ENCODE measurements around the gene MXD3.
A peak's percentile ranks its signal among the peaks of the same experiment; 100 is the strongest.
"Not testable (repeated sequence)": the region's sequence is repeated elsewhere in the genome, so short reads cannot be mapped to it uniquely, and the experiment has no call there.

The MXD3 gene

GRCh38 chr5:177307544-177308363 lies 3.9 kb downstream of the MXD3 start:
- no peak for DNase-seq
- in situ Hi-C loops (cut with MboI; ENCODE audit: low pct_unique_long_range_greater_than_20kb, low sequenced_read_pairs) = no loop called here

GRCh38 chr5:177306674-177307543 lies 4.8 kb downstream of the MXD3 start:
- in situ Hi-C loops (cut with MboI; ENCODE audit: low pct_unique_long_range_greater_than_20kb, low sequenced_read_pairs) = no loop called here
- peak; percentile 71 for DNase-seq

- DNase-seq; in situ Hi-C loops (cut with MboI; ENCODE audit: low pct_unique_long_range_greater_than_20kb, low sequenced_read_pairs): not testable (repeated sequence)
Observed at GRCh38 chr5:177306103-177306640, 5.5 kb downstream of the MXD3 start.

DNA sequence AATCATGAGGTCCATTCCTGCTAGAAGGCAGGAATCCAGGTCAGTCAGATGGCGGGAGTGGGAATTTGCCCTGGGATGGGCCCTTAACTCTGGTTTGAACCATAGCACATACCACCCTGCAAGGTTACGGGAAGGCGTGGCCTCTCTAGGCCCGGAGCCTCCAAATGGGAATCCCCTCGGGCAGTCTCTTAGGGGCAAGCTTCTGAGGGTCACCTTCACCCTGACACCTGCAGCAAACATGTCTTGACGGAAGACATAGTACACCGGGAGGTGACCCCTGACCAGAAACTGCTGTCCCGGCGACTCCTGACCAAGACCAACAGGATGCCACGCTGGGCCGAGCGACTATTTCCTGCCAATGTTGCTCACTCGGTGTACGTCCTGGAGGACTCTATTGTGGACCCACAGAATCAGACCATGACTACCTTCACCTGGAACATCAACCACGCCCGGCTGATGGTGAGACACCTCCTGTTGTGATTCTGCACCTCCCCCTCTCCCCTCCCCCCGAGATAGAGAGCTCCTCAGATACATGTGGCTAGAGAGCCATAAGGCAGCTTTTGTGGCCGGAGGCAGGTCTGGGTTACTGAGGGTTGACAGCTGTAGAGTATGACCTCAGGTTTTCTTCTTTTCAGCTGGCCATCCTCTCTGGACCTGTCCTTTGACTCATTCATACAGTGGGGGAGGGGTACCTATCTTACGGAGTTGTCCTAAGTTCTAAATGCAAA lies 7.1 kb downstream of the MXD3 start:
- DNase-seq = peak; percentile 31
- in situ Hi-C loops (cut with MboI; ENCODE audit: low pct_unique_long_range_greater_than_20kb, low sequenced_read_pairs) = no loop called here

DNA sequence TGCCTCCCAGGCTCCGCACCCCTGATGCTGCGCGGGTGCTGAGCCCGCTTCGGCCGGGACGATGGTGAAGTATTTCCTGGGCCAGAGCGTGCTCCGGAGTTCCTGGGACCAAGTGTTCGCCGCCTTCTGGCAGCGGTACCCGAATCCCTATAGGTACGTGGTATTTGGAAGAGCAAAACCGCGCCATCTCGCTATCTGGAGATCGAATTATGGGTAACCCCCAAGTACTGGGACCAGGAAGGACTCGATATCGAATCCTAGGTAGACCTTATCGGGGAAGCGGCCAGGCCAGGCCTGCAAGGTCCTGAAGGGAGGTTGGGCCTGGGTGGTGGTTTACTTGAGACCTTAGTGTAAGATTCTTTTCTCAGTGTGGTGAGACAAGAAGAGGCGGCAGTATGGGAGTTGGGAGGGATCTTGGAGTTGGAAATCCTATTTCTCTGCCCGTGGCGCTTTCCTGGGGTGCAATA lies 7.7 kb downstream of the MXD3 start:
- in situ Hi-C loops (cut with MboI; ENCODE audit: low pct_unique_long_range_greater_than_20kb, low sequenced_read_pairs) = no loop called here
- DNase-seq = peak; percentile 17

GRCh38 chr5:177303121-177303924 lies 8.4 kb downstream of the MXD3 start, which contains the start of the genes PRELID1 and RAB24:
PRELID1 (plus strand) TSS chr5:177303799; CDS start chr5:177303986, 187 bp downstream.
RAB24 (minus strand) TSS chr5:177303719; CDS start chr5:177303288, 431 bp downstream.
- DNase-seq = peak; percentile 82
- in situ Hi-C loops (cut with MboI; ENCODE audit: low pct_unique_long_range_greater_than_20kb, low sequenced_read_pairs) = no loop called here

DNA sequence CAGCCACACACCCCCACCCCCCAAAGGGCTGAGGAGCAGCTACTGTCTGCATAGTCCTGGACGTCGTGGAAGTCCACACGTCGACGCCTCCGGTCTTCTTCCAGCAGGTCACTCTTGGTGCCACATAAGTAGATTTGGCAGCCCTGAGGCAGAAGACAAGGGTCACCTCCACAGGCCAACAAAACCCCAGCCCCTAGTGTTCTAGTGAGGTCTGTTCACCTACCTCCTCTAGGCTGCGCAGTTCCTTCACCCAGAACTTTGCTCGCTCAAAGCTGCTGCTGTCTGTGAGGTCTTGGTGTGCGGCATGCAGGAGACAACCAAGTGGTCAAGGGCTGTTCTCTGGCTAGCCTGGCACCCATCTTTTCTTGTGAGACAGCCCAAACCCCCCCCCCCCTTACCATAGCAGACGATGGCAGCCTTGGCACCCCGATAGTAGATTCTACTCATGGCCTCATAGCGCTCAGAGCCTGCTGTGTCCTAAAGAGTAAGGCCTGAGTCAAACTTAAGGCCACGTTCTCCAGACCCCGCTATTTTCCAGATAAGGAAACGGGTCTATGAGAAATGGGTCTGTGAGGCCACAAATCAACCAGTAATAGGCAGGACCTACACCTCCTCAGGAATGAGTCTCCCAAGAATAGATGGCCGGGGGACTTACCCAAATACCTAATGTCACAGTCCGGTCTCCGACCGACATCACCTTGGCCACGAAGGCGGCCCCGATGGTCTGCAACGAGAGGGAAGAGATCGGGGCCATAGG lies 9.2 kb downstream of the MXD3 start:
- no peak for DNase-seq

DNA sequence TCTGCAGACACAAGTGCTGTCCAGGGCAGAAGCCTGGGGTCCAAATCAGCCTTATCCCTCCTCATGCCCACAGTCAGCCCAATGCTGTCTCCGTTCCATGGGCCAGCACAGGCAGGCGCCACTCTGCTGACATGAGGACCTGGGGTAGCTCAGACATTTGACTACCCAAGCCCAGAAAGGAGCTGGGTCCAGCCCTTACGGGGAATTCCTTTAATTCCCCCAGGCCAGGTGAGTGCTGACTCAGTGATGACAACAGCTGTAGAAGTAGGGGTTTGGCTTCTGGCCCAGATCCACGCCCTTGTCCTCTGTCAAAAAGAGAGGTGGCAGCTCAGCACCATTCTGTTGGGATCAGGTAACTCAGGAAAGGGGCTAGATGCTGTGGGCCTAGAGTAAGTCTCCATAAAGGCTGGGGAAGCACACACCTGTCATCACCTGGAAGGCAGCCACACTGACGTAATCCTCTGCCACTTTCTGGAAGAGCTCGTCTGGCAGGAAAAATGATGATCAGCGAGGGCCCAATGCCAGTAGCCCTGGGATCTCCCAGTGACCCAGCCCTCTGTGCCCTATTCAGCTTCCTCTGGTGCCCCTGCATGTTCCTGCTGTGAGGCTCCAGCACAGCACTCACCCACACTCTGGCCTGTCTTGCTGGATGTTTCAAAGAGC lies 10.1 kb downstream of the MXD3 start:
- no peak for DNase-seq
- in situ Hi-C loops (cut with MboI; ENCODE audit: low pct_unique_long_range_greater_than_20kb, low sequenced_read_pairs) = no loop called here

More for the DNA sequence above, 9.2 kb downstream of the MXD3 start:
- in situ Hi-C loops (cut with MboI; ENCODE audit: low pct_unique_long_range_greater_than_20kb, low sequenced_read_pairs) = no loop called here

- DNase-seq = no peak
- in situ Hi-C loops (cut with MboI; ENCODE audit: low pct_unique_long_range_greater_than_20kb, low sequenced_read_pairs) = no loop called here
Observed at GRCh38 chr5:177300951-177301350, 10.7 kb downstream of the MXD3 start.

DNA sequence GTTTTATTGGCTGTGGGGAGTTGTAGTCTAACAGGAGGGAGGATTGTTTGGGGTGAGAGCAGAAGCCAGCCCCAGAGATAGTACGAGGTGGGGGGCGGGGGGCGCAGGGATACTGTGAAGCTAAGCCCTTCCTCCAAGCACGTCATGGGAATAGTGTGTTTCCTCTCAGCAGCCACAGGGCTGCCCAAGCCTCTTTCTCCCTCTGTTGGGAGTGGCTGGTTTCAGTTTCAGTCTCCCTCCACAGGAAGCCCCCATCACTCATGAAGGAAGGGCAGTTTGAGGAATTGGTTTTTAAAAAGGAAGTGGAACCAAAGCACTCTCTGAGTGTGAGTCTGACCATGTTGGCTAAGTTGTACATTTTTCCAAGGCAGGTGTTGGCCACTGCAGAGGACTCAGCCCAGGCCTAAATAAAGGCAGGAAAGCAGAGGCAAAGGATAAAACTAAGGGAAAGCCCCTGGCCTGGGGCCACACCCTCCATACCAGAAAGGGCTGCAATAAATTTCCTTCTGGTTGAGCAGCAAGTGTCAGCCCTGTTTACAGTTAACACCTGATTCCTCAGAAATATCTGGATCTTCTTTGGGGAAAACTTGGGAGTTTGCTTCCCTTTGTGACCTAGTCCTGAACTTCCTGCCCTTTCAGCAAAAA lies 11.3 kb downstream of the MXD3 start:
- in situ Hi-C loops (cut with MboI; ENCODE audit: low pct_unique_long_range_greater_than_20kb, low sequenced_read_pairs) = no loop called here
- peak; percentile 96 for DNase-seq

GRCh38 chr5:177299697-177300096 lies 12.0 kb downstream of the MXD3 start:
- DNase-seq = no peak
- in situ Hi-C loops (cut with MboI; ENCODE audit: low pct_unique_long_range_greater_than_20kb, low sequenced_read_pairs) = no loop called here

DNA sequence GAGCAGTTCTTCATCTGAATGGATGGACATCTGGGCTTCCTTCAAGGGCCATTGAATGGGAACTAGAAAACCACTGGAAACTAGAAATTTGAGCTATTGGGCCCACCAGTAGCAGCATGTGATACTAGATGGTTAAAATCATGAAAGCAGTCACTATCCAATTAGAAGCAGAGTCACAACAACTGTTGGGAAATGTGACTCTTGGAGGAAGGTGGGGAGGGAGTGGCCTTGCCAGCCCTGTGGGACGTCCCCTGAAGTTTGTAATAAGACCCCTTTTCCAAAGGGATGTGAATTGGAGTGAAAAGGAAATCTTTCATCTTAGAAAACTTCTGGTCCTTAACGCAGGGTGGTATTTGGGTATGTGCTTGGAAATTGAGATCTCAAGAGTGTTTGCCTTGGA lies 13.8 kb downstream of the MXD3 start:
- no peak for DNase-seq
- in situ Hi-C loops (cut with MboI; ENCODE audit: low pct_unique_long_range_greater_than_20kb, low sequenced_read_pairs) = no loop called here

DNA sequence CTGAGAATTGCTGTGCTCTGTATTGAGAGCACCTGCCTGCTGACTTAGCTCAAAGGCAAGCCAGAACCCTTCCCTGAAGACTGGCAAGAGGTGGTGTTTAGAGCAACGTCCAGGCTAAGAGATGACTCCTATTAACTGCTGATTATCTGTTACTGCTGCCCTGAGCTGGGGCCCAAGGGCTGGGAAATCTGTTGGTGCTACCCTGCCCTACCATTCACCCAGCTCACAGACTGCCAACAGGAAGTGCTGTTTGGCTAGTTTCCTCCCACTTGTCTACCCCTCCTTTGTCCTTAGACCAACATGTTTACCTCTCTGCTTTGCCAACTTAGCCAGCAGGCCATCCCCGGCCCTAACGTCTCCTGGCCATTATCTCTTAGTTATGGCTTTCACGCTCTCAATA lies 15.1 kb downstream of the MXD3 start:
- in situ Hi-C loops (cut with MboI; ENCODE audit: low pct_unique_long_range_greater_than_20kb, low sequenced_read_pairs) = no loop called here
- DNase-seq = peak; percentile 21

DNA sequence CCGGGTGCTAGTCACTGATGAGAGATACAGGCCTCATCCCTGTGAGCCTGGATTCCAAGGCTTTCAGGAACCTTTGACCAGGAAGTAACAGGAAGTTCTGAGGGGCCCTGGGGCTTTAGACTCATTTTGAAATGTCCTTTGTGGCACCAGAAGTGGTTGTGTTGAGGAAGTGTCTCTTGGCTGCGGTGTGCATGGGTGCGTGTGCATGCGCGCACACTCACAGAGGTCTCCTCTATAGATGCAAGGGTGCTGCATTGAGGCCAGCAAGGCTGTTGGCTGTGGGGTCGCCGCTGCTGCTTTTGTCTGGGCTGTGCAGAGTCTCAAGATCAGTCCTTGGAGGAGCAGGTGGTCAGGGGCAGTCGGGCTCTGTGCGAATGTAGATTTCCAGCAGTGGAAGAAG lies 15.8 kb downstream of the MXD3 start:
- DNase-seq = peak; percentile 28
- in situ Hi-C loops (cut with MboI; ENCODE audit: low pct_unique_long_range_greater_than_20kb, low sequenced_read_pairs) = no loop called here

DNA sequence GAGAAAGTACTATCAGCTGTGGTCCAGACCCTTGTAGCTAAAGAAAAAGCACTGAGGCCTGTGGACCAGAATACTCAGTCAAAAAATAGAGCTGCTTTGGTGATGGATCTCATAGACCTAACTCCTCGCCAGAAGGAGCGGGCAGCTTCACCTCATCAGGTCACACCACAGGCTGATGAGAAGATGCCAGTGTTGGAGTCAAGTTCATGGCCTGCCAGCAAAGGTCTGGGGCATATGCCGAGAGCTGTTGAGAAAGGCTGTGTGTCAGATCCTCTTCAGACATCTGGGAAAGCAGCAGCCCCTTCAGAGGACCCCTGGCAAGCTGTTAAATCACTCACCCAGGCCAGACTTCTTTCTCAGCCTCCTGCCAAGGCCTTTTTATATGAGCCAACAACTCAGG lies 17.1 kb downstream of the MXD3 start:
- DNase-seq = no peak
- in situ Hi-C loops (cut with MboI; ENCODE audit: low pct_unique_long_range_greater_than_20kb, low sequenced_read_pairs) = no loop called here

- DNase-seq = no peak
- in situ Hi-C loops (cut with MboI; ENCODE audit: low pct_unique_long_range_greater_than_20kb, low sequenced_read_pairs) = no loop called here
Observed at GRCh38 chr5:177293819-177294581, 17.7 kb downstream of the MXD3 start.
